Heart left ventricle (tissue), 16 donors: ENCODE measurements around the gene MYORG. TPM values are rescaled to one million over a fixed set of nuclear protein-coding genes. Genes with fewer than 3 reads are reported as not detected.

Experiments
- ATAC-seq, 4 donors: fragments of 200-7000 bp; cut with Tn5 transposase; one replicate each; pipeline ENCODE4 v1.9.1; 2020 to 2022; ENCODE audit warnings: moderate library complexity in 4 of 4, mild to moderate bottlenecking in 3 of 4, moderate number of reproducible peaks in 1 of 4
- DNase-seq, 5 donors: peaks; one replicate each; pipeline ENCODE4 v3.0.0-alpha.2; 2020
- H3K27ac ChIP-seq, 12 donors: fragments of 200-600 bp; sonication (generic) in 4 of 12; one replicate each; pipeline versions ENCODE4 v1.5.0 to v1.8.0; 2016 to 2022; ENCODE audit warnings: mild to moderate bottlenecking in 2 of 12
- H3K27me3 ChIP-seq, 9 donors: fragments of 200-600 bp; sonication (generic) in 2 of 9; one replicate each; pipeline versions ENCODE4 v1.5.1 to v1.8.0; 2016 to 2022; ENCODE audit warnings: mild to moderate bottlenecking in 3 of 9
- H3K36me3 ChIP-seq, 9 donors: fragments of 200-600 bp; sonication (generic) in 2 of 9; one replicate each; pipeline versions ENCODE4 v1.5.0 to v1.8.0; 2018 to 2022; ENCODE audit warnings: mild to moderate bottlenecking in 2 of 9
- H3K4me1 ChIP-seq, 12 donors: fragments of 200-600 bp; sonication (generic) in 4 of 12; one replicate each; pipeline versions ENCODE4 v1.5.0 to v1.8.0; 2016 to 2022; ENCODE audit warnings: mild to moderate bottlenecking in 3 of 12
- H3K4me3 ChIP-seq, 12 donors: fragments of 200-600 bp; sonication (generic) in 4 of 12; one replicate each; pipeline versions ENCODE4 v1.5.0 to v1.8.0; 2017 to 2022; ENCODE audit warnings: mild to moderate bottlenecking in 9 of 12, moderate library complexity in 4 of 12
- H3K9me3 ChIP-seq, 12 donors: fragments of 200-600 bp; sonication (generic) in 4 of 12; one replicate each; pipeline versions ENCODE4 v1.5.0 to v1.8.0; 2016 to 2022; ENCODE audit warnings: mild to moderate bottlenecking in 1 of 12
- POLR2A ChIP-seq, 2 donors: fragments of 450-650 bp; IDR thresholded peaks; one replicate each; pipeline ENCODE4 v1.6.1; 2017; ENCODE audit warnings: antibody characterized with exemption in 2 of 2, mild to moderate bottlenecking in 2 of 2, moderate library complexity in 2 of 2
- WGBS, 4 donors: extraction: QIAGEN DNeasy Blood & Tissue Kit in 2 of 4; methylation state at CpG; one replicate each; pipeline versions ENCODE4 v1.1.5 to v1.1.7; 2013 to 2018; 5-methylcytosine and 5-hydroxymethylcytosine counted together
- intact Hi-C, 10 donors: fragments of 100-400 bp; cut with DNase I; formaldehyde crosslinking; loops; one replicate each; pipeline versions ENCODE4 v1.11.1 to v1.14.2; 2022
- polyA plus RNA-seq, 2 donors: library from polyadenylated mRNA; stranded (reverse); fragments of 200-250 nt; gene quantifications; one replicate each; pipeline ENCODE4 v1.2.3, GENCODE V29; 2013
- total RNA-seq, 9 donors: library from RNA; depleted of rRNA in 2 of 9; stranded (reverse); fragments of >200 nt in 2 of 9; fragmentation: NEBNext Ultra II Directional in 3 of 9; extraction: Animal tissue kit (Norgen Biotek cat#: 25700) in 3 of 9; gene quantifications; one replicate each; pipeline versions ENCODE4 v1.1.0 to v1.2.4, GENCODE V29; 2016 to 2023
- TF ChIP-seq, protein P1 (sequence below), 12 donors: fragments of 200-600 bp; sonication (generic) in 4 of 12; IDR thresholded peaks; one replicate each; pipeline versions ENCODE4 v1.5.0 to v1.8.0; 2018 to 2022; ENCODE audit warnings: antibody characterized with exemption in 12 of 12, mild to moderate bottlenecking in 5 of 12
- donor health status: ischemic (EF 13 %, LVEDD 7.1; RV severe dilation, severe dysfunction).
- donor health status: healthy with polysubstance abuse.
- donor health status: DM: no; HTN: yes; CAD: no.
- donor health status: DM: no; HTN: no; CAD: no.
- donor health status: ischemic (EF 25% LVEDD 6.9; RV normal size, moderate dysfunction).
- donor health status: ischemic (EF 25% LVEDD 5.7; RV mildly dilated, moderate dysfunction).
- donor health status: healthy.
- donor health status: DM: yes; HTN: yes; CAD: no.
- donor health status: ischemic (EF 35%, LVEDD 5.7; RV mildly dilated, moderate dysfunction).
- donor health status: nonischemic (EF 11% LVEDD 7.7; RV severe dilation, severe dysfunction).
- donor health status: DM: yes; HTN: yes; CAD: no.
- donor health status: PGD.
- donor health status: ischemic (EF 29% LVEDD 5.4; RV normal size, mild dysfunction).
- donor health status: nonischemic (EF 23%, LVEDD 6.1; RV moderate dilation, normal function).

The MYORG gene
- total and polyA plus RNA-seq, 11 donors = 1.3 to 10.2 (median 6.1) TPM

- ATAC-seq (peak in 3 of 4 donors; percentile 1 to 22 (median 10)), DNase-seq (peak in 3 of 5 donors; percentile 37 to 66 (median 48))
- WGBS, 4 donors = 31 to 55% (median 39%) methylated on average over 17 of the region's 17 CpGs
These were observed 4.6 kb upstream of the MYORG start for GRCh38 chr9:34381323-34381722.

GRCh38 chr9:34380511-34381315, 4.0 kb upstream of the MYORG start:
- H3K4me3 ChIP-seq = peak overlapping the region; percentile 24 to 82 (median 64)
- DNase-seq (peak; percentile 81 to 88 (median 84)), ATAC-seq (peak; percentile 62 to 80 (median 76))
- H3K36me3 ChIP-seq = no peaks in the 10 kb centered on the region
- H3K27me3 ChIP-seq = no peaks in the 10 kb centered on the region
- peak in 1 of 2 donors; percentile 76 for TF ChIP-seq POLR2A (IDR thresholded peaks at IDR 0.05)
- TF ChIP-seq, protein P1, sequence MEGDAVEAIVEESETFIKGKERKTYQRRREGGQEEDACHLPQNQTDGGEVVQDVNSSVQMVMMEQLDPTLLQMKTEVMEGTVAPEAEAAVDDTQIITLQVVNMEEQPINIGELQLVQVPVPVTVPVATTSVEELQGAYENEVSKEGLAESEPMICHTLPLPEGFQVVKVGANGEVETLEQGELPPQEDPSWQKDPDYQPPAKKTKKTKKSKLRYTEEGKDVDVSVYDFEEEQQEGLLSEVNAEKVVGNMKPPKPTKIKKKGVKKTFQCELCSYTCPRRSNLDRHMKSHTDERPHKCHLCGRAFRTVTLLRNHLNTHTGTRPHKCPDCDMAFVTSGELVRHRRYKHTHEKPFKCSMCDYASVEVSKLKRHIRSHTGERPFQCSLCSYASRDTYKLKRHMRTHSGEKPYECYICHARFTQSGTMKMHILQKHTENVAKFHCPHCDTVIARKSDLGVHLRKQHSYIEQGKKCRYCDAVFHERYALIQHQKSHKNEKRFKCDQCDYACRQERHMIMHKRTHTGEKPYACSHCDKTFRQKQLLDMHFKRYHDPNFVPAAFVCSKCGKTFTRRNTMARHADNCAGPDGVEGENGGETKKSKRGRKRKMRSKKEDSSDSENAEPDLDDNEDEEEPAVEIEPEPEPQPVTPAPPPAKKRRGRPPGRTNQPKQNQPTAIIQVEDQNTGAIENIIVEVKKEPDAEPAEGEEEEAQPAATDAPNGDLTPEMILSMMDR (IDR thresholded peaks at IDR 0.05) = no peak
- peaks cover 0 to 43% (median 26%) of the 10 kb centered on the region in 12 donors for H3K4me1 ChIP-seq
- H3K9me3 ChIP-seq = no peaks in the 10 kb centered on the region
- intact Hi-C loops = loop anchor here in 2 of 10 donors (5.0 kb wide), 3 partner anchors 52 to 253 kb away; partner anchors contain the start of gene DCAF12 (in 1 of the 2)
- H3K27ac ChIP-seq = peak overlapping the region; percentile 11 to 90 (median 72)
- WGBS, 4 donors = 3 to 9% (median 4%) methylated on average over 38 to 59 of the region's 59 CpGs

More at GRCh38 chr9:34381323-34381722, 4.6 kb upstream of the MYORG start:
- peak overlapping the region in 10 of 12 donors; percentile 60 to 90 (median 75) for H3K27ac ChIP-seq
- TF ChIP-seq, protein P1 (IDR thresholded peaks at IDR 0.05) = no peak
- no peak for TF ChIP-seq POLR2A (IDR thresholded peaks at IDR 0.05)
- peaks cover 0 to 37% (median 23%) of the 10 kb centered on the region in 12 donors for H3K4me1 ChIP-seq
- no peaks in the 10 kb centered on the region for H3K36me3 ChIP-seq
- no peaks in the 10 kb centered on the region for H3K9me3 ChIP-seq
- H3K4me3 ChIP-seq = peak overlapping the region; percentile 24 to 82 (median 64)
- no peaks in the 10 kb centered on the region for H3K27me3 ChIP-seq
- intact Hi-C loops = loop anchor here in 2 of 10 donors (5.0 kb wide), 3 partner anchors 51 to 254 kb away; partner anchors contain the start of gene DCAF12 (in 1 of the 2)

DNA sequence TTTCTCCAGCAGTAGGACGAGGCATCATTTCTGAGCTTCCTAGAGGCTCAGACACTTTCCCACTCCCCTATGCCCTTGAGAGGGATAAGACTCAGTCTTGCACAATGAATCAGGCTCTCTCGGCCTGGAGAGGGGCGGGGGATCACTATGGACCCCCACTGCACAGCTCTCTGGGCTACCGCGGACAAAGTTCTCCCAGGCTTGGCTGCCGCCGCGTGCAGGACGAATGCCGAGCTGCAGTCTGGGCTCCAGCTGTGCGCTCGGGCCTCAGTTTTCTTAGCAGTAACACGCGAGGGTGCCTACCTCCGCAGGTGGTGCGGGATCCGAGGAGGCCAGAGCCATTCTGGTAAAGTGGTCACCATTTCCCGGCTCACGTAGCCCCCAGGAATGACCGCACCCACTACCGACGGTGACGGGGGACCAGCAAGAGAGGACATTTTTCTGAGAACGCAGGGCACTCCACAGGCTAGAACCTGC, 3.4 kb upstream of the MYORG start:
- Histone ChIP-seq H3K9me3 (no peaks in the 10 kb centered on the region), H3K4me1 (peaks cover 0 to 50% (median 28%) of the 10 kb centered on the region in 12 donors), H3K27ac (peak overlapping the region in 11 of 12 donors; percentile 25 to 90 (median 72)), H3K4me3 (peak overlapping the region in 10 of 12 donors; percentile 30 to 82 (median 67)), H3K36me3 (no peaks in the 10 kb centered on the region), H3K27me3 (no peaks in the 10 kb centered on the region)
- DNase-seq (no peak), ATAC-seq (no peak)
- intact Hi-C loops = loop anchor here in 2 of 10 donors (5.0 kb wide), 3 partner anchors 52 to 253 kb away; partner anchors contain the start of gene DCAF12 (in 1 of the 2)
- TF ChIP-seq, protein P1 (IDR thresholded peaks at IDR 0.05) = no peak
- no peak for TF ChIP-seq POLR2A (IDR thresholded peaks at IDR 0.05)
- 47 to 64% (median 56%) methylated on average over 9 to 24 of the region's 24 CpGs for WGBS, 4 donors
